Fibroblast of upper back skin (primary cell): ENCODE results near the gene GPX1.
"Not testable (repeated sequence)": the region's sequence is repeated elsewhere in the genome, so short reads cannot be mapped to it uniquely, and the experiment has no call there.

Experiments
- DNase-seq: peaks from one replicate; pipeline ENCODE4 v3.0.0-alpha.2; 2013

GPX1 gene

GRCh38 chr3:49357443-49358216 is 523 bp downstream of the GPX1 start:
- peak; percentile 91 for DNase-seq

DNA sequence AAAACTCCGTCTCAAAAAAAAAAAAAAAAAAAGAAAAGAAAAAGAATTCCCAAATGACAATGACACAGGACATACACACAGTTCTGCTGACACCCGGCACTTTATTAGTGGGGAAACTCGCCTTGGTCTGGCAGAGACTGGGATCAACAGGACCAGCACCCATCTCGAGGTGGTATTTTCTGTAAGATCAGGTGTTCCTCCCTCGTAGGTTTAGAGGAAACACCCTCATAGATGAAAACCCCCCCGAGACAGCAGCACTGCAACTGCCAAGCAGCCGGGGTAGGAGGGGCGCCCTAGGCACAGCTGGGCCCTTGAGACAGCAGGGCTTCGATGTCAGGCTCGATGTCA is 1.1 kb downstream of the GPX1 start:
- not testable (repeated sequence) for DNase-seq

DNA sequence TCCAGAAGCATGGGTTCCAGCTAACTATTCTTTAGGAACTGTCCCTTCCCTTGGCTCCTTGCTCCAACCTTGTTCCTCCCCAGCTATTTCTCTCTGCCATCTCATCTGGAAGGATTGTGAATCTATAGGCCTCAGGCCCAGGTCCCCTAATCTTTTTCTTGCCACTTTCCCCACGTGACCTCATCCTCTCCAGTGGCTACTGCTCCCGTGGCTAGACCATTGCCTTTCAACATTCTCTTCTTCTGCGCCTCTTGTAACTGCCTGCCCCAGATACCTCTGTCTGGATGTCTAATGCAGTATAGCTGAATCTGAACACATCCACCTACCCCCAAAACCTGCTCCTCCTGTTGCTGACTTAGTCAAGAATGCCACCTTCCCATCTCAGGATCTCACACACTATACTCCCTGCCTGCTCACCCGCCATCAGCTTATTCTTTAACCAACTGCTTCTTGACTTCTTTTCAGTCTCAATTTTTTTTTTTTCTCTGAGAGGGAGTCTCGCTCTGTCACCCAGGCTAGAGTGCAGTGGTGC is 5.2 kb downstream of the GPX1 start:
- no peak for DNase-seq

DNA sequence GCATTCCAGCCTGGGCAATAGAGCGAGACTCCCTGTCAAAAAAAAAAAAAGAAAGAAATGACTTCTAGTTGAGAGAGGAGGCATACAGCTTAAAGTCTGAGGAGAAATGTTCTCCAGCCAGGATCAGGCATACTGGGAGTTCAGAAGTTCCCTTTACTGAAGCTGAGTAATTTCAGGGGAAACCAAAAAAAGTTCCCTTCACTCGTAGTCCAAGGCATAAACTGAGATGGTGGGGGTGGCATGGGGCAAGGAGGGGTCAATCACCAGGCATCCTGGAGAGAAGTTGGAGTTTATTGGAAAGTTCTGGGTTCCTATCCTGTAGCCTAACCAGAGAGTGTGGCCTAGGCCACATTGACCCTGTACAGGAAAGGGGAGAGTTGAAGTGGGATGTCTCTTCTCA is 5.9 kb downstream of the GPX1 start:
- DNase-seq = no peak

GRCh38 chr3:49351521-49352011 is 6.6 kb downstream of the GPX1 start:
- DNase-seq = peak; percentile 77

GRCh38 chr3:49349348-49350114 is 8.6 kb downstream of the GPX1 start:
- DNase-seq = no peak

DNA sequence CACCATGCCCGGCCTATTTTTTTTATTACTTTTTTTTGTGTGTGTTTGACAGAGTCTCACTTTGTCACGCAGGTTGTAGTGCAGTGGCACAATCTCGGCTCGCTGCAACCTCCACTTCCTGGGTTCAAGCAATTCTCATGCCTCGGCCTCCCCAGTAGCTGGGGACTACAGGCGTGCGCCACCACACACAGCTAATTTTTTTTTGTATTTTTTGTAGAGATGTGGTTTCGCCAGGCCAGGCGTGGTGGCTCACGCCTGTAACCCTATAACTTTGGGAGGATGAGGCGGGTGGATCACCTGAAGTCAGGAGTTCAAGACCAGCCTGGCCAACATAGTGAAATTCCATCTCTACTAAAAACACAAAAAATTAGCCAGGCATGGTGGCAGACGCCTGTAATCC is 9.8 kb downstream of the GPX1 start:
- not testable (repeated sequence) for DNase-seq

DNA sequence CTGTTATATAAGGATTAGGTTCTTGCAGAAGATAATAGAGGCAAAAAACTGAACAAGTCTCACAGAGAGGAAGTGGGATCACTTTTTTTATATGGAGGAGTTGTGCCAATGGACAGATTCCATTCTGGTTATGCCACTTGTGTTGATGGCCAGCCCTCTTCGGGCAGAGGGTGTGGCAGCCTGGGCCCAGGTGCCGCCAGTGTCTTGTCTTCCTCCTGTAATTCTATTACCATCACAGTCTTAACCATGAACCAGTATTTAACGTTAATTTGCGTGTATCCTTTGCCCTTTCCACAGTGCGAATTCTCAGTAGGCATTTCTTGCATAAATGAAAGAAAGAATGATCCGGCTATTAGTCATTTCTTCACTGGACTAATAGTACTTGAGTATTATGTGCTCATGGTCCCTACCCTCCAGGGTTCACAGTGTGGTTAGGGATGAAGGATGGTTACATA is 11.3 kb downstream of the GPX1 start:
- no peak for DNase-seq

DNA sequence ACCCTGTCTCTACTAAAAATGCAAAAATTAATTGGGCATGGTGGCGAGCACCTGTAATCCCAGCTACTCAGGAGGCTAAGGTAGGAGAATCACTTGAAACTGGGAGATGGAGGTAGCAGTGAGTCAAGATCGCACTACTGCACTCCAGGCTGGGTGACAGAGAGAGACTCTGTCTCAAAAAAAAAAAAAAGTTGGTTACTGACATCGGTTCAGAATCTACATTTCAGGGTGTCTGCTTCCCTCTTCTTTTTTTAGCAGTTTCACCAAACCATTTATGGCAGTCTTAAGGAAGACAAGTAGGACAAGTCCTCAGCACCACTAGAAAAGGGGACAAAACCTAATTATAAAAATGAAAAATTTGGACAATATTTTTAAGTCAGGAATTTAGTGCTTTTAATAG is 15.0 kb downstream of the GPX1 start:
- DNase-seq = no peak

GRCh38 chr3:49341996-49342395 is 16.2 kb downstream of the GPX1 start:
- DNase-seq = no peak

DNA sequence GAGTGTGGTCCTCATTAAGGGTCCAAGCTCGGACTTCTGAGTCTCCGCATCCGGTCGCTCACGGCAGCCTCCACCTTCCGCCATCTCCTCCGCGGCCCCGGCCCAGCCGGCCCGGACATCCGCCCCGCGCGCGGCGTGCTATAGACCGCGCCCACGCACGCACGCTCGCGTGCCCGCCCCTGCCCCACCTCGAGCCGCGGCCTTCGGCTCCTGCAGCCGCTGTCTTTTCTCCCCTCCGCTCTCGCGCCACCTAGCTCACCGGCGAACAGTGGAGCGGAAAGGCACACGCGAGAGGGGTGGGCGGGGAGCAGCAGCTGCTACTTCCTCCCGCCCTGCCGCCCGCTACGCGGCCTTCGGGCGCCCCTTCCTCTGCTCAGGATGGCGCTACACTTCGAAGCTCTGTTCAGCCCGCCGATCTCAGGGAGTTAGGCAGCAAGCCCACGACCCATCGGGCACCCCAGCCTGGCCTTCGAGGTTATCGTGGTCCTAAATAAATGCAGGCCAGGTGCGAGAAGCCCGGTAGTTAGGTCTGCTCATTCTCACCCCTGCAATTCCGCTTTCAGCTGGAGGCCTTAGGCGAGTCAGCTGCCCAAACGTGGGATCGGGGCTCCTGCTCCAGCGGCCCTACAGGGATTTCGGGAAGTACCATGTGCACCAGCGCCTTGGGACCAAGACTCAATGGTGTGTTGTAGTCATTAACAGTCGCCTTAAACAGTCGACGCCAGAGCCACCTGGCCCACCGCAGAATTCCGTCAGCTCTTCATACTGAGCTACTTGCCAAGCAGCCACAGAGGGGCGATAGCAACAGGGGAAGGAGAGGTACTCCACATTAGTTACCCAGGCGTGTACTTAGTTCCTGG is 18.0 kb downstream of the GPX1 start, which contains the start of gene USP4:
TSS of gene USP4 (minus strand) at position 113 of the 860 bp plus-strand sequence. CDS start at position 84, 29 bp downstream.
- peak; percentile 90 for DNase-seq

DNA sequence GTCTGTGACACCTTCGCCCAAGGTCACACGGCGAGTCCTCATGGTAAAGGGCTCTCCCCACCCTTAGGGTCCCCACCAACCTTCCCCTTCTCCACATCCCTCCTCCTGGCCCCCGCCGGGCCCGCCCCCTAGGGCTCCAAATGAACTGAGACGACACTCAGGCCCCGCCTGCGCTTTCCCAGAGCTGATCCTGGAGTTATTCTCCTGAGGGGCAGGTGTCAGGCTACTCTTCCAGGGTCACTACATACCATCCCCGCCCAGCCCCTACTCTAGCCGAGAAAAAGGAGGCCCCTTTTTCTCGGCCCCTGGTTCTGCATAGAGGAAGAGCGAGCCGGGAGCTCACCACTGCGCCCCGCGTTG is 18.6 kb downstream of the GPX1 start:
- DNase-seq = no peak

- no peak for DNase-seq
Observed at GRCh38 chr3:49333916-49334633, 24.1 kb downstream of the GPX1 start.

- DNase-seq = no peak
Observed at GRCh38 chr3:49333091-49333490, 25.1 kb downstream of the GPX1 start.

- DNase-seq = no peak
Observed at GRCh38 chr3:49329186-49329585, 29.0 kb downstream of the GPX1 start.

DNA sequence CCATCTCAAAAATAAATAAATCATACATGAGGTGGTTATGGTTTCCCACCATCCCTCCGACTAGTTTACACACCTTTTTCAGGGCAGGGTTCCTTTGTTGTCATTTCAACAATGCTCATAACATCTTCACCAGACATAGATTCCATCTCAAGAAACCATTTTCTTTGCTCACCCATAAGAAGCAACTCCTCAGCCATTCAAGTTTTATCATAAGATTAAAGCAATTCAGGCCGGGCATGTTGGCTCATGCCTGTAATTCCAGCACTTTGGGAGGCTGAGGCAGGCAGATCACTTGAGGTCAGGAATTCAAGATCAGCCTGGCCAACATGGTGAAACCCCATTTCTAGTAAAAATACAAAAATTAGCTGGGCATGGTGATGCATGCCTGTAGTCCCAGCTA is 29.8 kb downstream of the GPX1 start:
- not testable (repeated sequence) for DNase-seq

DNA sequence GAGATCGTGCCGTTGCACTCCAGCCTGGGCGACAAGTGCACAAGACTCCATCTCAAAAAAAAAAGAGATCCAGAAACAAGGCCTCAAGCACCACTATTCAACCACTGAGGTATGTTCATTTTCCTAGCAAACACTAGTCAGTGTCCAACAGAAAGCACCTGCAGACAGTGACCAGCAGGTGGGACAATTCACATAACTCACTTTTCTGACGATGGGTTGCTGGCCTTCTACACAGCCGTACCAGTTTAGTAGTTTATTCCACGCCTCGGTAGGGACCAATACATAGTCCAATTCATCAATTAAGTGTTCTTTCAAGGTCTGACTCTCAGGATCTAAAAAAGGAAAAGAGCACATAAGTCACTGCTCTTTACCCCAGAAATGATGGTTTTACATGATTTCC is 30.7 kb downstream of the GPX1 start:
- no peak for DNase-seq

DNA sequence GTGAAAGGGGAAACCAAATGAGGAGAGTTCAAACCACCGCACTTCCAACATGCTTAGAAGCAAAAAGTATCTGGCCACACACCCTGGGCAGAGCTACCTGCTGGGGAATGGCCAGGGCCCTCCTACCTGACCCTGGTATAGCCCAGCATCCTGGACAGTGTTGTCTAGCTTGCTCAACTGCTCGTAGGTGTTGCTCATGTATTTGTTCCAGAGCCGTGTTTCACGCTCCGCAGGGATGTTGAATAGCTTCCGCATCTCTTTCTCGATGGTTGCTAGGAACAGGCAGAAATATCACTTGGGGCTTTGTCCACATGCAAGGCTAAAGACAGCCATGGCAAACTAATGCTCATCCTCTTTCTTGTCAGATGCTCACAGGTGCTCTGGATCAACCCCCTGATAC is 33.4 kb downstream of the GPX1 start:
- DNase-seq = no peak

DNA sequence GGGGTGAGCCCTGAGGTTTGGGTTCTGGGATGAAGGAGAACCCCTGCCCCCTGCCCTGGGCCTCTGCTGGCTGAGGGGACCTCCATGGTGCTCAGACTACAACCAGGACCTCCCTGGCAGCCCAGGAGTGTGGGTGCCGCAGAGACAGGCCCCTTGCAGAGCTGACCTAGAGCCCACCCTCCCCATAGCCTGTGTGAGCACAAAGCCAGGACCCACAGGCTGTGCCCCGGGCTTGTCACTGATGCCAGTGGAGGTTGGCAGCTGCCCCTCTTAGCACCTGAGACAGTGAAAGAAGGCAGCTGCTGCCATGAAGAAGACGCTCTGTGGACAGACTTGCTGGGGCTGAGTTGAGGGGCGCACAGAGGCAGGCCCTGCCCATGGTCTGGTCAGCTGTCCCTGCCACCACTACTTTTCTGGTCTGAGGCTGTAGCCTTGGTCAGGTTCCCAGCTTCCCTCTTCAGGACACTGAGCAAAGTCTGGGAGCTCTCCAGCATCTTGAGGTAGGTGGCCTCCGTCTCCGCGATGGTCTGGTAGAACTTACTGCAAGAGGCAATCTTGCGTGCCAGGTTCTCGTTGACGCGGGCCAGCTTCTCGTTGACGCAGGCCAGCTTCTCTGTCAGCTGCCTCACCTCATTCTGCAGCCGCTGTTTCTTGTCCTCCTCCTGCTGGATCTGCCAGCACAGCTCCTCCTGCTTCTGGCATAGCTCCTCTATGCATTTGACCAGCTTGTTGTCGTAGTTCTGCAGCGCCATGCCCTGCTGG is 41.3 kb downstream of the GPX1 start:
- DNase-seq = no peak

DNA sequence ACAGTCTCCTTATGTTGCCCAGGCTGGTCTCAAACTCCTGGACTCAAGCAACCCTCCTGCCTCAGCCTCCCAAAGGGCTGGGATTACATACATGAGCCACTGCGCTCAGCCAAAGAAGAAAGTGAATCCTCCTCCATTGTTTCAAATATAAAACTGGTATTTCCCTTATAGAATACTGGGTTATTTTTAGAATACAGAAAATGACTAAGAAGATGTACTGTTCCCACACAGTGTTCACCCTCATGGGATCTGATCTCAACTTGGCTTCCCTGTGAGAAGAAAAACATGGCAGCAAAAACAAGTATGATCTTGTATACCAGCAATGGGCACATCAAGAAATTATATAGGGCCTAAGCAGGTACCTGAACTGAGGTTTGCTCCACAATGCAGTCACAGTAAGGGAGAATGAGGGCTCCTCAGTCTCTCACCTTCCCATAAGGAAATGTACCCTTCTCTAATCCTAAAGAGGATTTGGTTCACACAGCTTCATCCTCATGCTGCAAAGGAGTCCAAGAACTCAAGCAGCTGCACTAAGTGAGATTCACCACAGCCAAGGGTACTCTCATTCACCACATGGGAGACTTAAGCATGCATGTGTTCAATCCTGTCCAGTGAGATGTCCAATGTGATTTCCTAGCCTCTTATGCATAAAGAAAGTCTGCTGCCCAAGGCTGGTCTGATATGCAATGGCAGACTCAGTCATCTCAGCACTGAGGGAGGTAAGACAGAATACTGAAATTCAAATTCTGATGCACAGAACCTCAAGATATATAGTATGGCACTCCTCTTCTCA is 44.1 kb downstream of the GPX1 start:
- peak; percentile 22 for DNase-seq

GRCh38 chr3:49311283-49311682 is 46.9 kb downstream of the GPX1 start:
- no peak for DNase-seq
